K562 (cell line): ENCODE results near the gene MPZL3. TPM values are rescaled to one million over a fixed set of nuclear protein-coding genes. Genes with fewer than 3 reads are reported as not detected.

Experiments
- BACH1 ChIP-seq: fragments of 200-800 bp; sonication (Bioruptor generic); IDR thresholded peaks from 2 replicates; pipeline ENCODE4 v1.6.1; 2016; ENCODE audit warnings: missing genetic modification characterization, missing compliant biosample characterization
- CBFA2T2 ChIP-seq: fragments of 450-650 bp; conservative IDR thresholded peaks from 2 replicates; pipeline ENCODE4 v1.6.1; 2017; ENCODE audit warnings: mild to moderate bottlenecking
- CUX1 ChIP-seq: fragments of 200-800 bp; sonication (Bioruptor generic); IDR thresholded peaks from 2 replicates; pipeline ENCODE4 v1.6.1; 2016; ENCODE audit warnings: missing genetic modification characterization, missing compliant biosample characterization
- EHMT2 ChIP-seq: fragments of 450-650 bp; IDR thresholded peaks from 2 replicates; pipeline ENCODE4 v1.6.1; 2018; ENCODE audit warnings: antibody characterized with exemption
- JUND ChIP-seq, 2 experiments: IDR thresholded peaks; 2 replicates in 1 of 2; 3 replicates in 1 of 2; pipeline ENCODE4 v1.6.1; 2011; ENCODE audit warnings: borderline replicate concordance in 2 of 2, low read depth in 2 of 2, low read length in 2 of 2, improper control_type of control experiment in 1 of 2, missing biosample characterization in 1 of 2, missing genetic modification characterization in 1 of 2, missing genetic modification reagents in 1 of 2
- PCBP1 ChIP-seq: fragments of 200-400 bp; formaldehyde crosslinking; IDR thresholded peaks from 2 replicates; pipeline ENCODE4 v1.6.1; 2018; ENCODE audit warnings: mild to moderate bottlenecking, low read depth, low read length; ENCODE audit not compliant: poor library complexity, severe bottlenecking
- ZNF354B ChIP-seq: fragments of 250-450 bp; sonication (Bioruptor Pico); IDR thresholded peaks from 2 replicates; pipeline ENCODE4 v1.4.0; 2020
- ZNF79 ChIP-seq: fragments of 250-450 bp; sonication (Bioruptor Pico); IDR thresholded peaks from 2 replicates; pipeline ENCODE4 v1.4.0; 2020; ENCODE audit warnings: low read depth, mild to moderate bottlenecking, moderate library complexity
- polyA plus RNA-seq, 8 experiments: library from polyadenylated mRNA; depleted of rRNA in 4 of 8; stranded (reverse) in 5 of 8; unstranded in 3 of 8; fragments of >200 nt; fragmentation: Nextera tagmentation in 2 of 8; fragmentation: Illumina TruSeq in 1 of 8; extraction: Ambion mirVana in 2 of 8; extraction: Trizol in 1 of 8; gene quantifications; 2 replicates each; pipeline versions ENCODE4 v1.2.1 to v1.2.3, GENCODE V29; 2011 to 2014; ENCODE audit warnings: inconsistent platforms in 1 of 8, missing spikeins in 1 of 8
- total RNA-seq, 7 experiments: library from RNA; depleted of rRNA in 6 of 7; stranded (reverse); fragments of >200 nt in 6 of 7; fragmentation: Illumina TruSeq in 2 of 7; extraction: Trizol in 2 of 7; gene quantifications; 2 replicates each; pipeline versions ENCODE4 v1.2.1 to v1.2.3, GENCODE V29; 2011 to 2021; ENCODE audit warnings: low replicate concordance in 1 of 7
- TF ChIP-seq, protein P1 (sequence below): fragments of 200-600 bp; sonication (generic); IDR thresholded peaks from one replicate; pipeline ENCODE4 v1.6.1; 2012; ENCODE audit warnings: mild to moderate bottlenecking, low read depth, low read length, inconsistent platforms
- TF ChIP-seq, protein P2 (sequence below): fragments of 450-650 bp; formaldehyde crosslinking; IDR thresholded peaks from 2 replicates; pipeline ENCODE4 v1.4.0; 2020; ENCODE audit warnings: mild to moderate bottlenecking, moderate library complexity

The MPZL3 gene
- total and polyA plus RNA-seq, 9 of the 15 experiments (the other 6 are each of a cell fraction or from before 2014, with no cell fraction given), result 0.97 to 2.9 (median 1.6) TPM

GRCh38 chr11:118219732-118220131, 32.4 kb downstream of the MPZL3 start (continued):
- TF ChIP-seq, protein P1, sequence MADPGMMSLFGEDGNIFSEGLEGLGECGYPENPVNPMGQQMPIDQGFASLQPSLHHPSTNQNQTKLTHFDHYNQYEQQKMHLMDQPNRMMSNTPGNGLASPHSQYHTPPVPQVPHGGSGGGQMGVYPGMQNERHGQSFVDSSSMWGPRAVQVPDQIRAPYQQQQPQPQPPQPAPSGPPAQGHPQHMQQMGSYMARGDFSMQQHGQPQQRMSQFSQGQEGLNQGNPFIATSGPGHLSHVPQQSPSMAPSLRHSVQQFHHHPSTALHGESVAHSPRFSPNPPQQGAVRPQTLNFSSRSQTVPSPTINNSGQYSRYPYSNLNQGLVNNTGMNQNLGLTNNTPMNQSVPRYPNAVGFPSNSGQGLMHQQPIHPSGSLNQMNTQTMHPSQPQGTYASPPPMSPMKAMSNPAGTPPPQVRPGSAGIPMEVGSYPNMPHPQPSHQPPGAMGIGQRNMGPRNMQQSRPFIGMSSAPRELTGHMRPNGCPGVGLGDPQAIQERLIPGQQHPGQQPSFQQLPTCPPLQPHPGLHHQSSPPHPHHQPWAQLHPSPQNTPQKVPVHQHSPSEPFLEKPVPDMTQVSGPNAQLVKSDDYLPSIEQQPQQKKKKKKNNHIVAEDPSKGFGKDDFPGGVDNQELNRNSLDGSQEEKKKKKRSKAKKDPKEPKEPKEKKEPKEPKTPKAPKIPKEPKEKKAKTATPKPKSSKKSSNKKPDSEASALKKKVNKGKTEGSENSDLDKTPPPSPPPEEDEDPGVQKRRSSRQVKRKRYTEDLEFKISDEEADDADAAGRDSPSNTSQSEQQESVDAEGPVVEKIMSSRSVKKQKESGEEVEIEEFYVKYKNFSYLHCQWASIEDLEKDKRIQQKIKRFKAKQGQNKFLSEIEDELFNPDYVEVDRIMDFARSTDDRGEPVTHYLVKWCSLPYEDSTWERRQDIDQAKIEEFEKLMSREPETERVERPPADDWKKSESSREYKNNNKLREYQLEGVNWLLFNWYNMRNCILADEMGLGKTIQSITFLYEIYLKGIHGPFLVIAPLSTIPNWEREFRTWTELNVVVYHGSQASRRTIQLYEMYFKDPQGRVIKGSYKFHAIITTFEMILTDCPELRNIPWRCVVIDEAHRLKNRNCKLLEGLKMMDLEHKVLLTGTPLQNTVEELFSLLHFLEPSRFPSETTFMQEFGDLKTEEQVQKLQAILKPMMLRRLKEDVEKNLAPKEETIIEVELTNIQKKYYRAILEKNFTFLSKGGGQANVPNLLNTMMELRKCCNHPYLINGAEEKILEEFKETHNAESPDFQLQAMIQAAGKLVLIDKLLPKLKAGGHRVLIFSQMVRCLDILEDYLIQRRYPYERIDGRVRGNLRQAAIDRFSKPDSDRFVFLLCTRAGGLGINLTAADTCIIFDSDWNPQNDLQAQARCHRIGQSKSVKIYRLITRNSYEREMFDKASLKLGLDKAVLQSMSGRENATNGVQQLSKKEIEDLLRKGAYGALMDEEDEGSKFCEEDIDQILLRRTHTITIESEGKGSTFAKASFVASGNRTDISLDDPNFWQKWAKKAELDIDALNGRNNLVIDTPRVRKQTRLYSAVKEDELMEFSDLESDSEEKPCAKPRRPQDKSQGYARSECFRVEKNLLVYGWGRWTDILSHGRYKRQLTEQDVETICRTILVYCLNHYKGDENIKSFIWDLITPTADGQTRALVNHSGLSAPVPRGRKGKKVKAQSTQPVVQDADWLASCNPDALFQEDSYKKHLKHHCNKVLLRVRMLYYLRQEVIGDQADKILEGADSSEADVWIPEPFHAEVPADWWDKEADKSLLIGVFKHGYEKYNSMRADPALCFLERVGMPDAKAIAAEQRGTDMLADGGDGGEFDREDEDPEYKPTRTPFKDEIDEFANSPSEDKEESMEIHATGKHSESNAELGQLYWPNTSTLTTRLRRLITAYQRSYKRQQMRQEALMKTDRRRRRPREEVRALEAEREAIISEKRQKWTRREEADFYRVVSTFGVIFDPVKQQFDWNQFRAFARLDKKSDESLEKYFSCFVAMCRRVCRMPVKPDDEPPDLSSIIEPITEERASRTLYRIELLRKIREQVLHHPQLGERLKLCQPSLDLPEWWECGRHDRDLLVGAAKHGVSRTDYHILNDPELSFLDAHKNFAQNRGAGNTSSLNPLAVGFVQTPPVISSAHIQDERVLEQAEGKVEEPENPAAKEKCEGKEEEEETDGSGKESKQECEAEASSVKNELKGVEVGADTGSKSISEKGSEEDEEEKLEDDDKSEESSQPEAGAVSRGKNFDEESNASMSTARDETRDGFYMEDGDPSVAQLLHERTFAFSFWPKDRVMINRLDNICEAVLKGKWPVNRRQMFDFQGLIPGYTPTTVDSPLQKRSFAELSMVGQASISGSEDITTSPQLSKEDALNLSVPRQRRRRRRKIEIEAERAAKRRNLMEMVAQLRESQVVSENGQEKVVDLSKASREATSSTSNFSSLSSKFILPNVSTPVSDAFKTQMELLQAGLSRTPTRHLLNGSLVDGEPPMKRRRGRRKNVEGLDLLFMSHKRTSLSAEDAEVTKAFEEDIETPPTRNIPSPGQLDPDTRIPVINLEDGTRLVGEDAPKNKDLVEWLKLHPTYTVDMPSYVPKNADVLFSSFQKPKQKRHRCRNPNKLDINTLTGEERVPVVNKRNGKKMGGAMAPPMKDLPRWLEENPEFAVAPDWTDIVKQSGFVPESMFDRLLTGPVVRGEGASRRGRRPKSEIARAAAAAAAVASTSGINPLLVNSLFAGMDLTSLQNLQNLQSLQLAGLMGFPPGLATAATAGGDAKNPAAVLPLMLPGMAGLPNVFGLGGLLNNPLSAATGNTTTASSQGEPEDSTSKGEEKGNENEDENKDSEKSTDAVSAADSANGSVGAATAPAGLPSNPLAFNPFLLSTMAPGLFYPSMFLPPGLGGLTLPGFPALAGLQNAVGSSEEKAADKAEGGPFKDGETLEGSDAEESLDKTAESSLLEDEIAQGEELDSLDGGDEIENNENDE, result no peak
- TF ChIP-seq CUX1 (CRISPR knock-in tag) (no peak), ZNF79 (CRISPR knock-in tag) (no peak), ZNF354B (CRISPR knock-in tag) (no peak), BACH1 (no peak), PCBP1 (no peak), JUND (IDR thresholded peaks at IDR 0.05; ENCODE audit: borderline replicate concordance, low read depth, low read length) (no peak), JUND (tag; IDR thresholded peaks at IDR 0.05; ENCODE audit: borderline replicate concordance, low read depth, low read length) (no peak), CBFA2T2 (no peak), EHMT2 (no peak)
- TF ChIP-seq, protein P2, sequence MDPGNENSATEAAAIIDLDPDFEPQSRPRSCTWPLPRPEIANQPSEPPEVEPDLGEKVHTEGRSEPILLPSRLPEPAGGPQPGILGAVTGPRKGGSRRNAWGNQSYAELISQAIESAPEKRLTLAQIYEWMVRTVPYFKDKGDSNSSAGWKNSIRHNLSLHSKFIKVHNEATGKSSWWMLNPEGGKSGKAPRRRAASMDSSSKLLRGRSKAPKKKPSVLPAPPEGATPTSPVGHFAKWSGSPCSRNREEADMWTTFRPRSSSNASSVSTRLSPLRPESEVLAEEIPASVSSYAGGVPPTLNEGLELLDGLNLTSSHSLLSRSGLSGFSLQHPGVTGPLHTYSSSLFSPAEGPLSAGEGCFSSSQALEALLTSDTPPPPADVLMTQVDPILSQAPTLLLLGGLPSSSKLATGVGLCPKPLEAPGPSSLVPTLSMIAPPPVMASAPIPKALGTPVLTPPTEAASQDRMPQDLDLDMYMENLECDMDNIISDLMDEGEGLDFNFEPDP, result no peak
